Mesenteric fat pad (tissue), 1 donor: Measurements from ENCODE around the gene DIPK1B. TPM values are rescaled to one million over a fixed set of nuclear protein-coding genes. Genes with fewer than 3 reads are reported as not detected.

ENCODE experiments used
- DNase-seq: peaks from one replicate; pipeline ENCODE4 v3.0.0-alpha.2; 2020; ENCODE audit warnings: low spot score
- total RNA-seq: library from RNA; stranded (reverse); fragmentation: NEBNext Ultra II Directional; extraction: Animal tissue kit (Norgen Biotek cat#: 25700); gene quantifications from one replicate; pipeline ENCODE4 v1.2.1, GENCODE V29; 2021
- donor health status: DM: yes; HTN: yes; CAD: no.

The DIPK1B gene
- total RNA-seq, 1 donor from 2014 or later, result 3.9 TPM

DNA sequence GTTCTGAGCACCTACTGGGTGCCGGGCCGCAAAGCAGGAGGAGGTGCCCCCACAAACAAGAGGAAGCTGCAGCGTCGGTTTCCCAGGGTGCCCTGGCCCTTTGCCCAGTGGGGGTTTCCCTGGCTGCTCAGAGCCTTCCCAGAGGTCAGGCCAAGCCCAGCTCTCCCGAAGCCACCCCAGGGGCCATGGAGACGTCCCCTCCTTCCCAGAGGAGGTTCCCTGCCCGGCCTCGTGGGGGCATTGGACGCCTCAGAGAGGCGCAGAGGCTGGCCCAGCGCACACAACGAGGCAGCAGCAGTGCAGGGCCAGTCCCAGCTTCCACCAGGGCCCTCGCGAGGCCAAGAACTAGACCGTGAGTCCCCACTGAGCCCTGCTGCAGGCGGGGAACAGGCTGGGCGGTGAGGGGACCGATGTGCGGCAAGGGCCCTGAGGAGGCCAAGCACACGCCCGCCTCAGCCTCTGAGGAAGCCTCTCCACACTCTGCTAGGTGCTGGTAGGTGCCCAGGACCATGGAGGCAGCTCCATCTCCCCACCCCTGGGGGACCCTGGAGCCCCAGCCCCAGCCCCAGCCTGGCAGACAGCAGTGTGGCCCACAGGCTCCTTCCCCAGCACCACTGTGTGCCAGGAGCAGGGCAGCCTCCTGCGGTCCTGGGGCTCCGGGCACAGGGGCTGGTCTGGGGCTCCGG lies 7.0 kb downstream of the DIPK1B start:
- no peak for DNase-seq

DNA sequence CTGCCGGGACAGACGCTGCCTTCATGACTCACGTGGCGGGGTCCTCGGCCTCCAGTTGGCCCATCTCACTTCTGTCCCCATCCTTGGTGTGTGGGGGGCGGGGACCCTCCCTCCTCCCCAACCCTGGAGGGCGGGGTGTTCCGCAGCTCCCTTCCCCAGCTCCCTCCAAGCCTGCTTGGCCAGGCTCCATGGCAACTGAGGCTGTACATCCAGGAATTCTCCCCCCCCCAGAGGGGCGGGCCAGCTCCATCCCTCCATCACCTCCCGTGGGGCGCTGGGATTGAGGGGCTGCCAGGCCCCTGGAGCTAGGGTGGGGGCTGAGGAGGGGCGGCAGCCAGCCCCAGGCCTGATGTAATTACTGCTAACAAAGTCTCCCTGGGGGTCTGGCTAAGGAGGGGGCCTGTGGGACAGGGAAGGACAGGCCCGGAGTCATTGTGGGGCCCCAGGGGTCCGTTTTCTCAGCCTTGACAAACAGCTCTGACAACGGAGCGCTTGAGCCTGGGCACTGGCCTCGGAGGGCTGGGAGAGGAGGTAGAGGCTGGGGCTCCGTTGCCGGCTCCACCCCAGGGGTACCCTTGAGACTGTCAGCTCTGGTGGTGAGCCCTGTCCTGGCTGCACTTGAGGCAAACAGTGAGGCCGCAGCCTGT lies 8.0 kb downstream of the DIPK1B start:
- DNase-seq, result no peak

DNA sequence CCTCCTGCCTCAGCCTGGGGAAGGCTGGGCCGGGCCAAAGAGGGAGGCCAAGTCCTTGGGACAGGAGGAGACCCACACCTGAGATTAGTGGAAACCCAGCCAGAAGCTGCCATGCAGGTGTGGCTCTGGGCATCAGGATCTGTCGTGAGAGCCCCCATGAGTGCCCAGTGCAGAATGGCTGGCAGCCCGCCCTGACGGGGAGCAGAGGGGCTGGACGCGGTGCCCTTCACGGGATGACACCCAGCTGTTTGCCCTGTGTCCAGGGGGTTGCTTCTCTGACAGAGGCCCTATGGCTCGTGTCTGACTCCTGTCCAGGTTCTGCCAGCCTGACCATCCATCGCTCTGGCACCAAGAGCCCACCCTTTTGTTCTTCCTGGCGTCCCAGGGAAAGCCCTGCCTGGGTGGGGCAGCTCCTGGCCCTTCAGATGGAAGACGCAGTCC lies 8.5 kb downstream of the DIPK1B start:
- no peak for DNase-seq

DNA sequence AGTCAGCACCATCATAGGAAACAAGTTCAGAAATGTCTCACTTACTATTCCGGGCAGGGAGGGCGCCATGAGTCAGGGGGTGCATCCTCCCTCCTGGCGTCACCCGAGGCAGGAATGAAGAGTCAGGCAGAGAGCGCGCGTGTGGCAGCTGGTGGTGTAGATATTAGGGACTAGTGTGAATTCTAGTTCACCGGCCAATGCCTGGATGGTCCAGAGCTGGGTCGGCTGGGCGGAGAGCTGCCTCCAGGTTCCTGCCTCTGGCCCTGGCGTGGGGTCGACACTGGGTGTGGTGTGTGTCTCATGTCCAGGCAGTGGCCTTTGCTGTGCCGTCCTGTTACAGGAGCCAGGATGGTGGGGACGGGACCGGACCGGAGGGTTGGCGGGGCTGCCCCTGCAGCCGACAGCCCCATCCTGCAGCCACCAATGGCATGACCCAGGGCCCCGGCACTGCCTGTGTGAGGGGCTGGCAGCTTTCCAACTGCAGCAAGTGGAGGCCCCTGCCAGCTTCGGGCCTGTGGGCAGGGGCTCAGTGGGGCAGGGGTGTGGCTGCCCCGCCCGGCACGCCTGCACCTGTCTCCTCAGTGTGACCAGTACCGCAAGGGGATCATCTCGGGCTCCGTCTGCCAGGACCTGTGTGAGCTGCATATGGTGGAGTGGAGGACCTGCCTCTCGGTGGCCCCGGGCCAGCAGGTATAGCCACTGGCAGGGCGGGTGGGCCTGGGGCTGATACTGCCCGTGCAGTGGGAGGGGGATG lies 9.1 kb downstream of the DIPK1B start:
- no peak for DNase-seq

DNA sequence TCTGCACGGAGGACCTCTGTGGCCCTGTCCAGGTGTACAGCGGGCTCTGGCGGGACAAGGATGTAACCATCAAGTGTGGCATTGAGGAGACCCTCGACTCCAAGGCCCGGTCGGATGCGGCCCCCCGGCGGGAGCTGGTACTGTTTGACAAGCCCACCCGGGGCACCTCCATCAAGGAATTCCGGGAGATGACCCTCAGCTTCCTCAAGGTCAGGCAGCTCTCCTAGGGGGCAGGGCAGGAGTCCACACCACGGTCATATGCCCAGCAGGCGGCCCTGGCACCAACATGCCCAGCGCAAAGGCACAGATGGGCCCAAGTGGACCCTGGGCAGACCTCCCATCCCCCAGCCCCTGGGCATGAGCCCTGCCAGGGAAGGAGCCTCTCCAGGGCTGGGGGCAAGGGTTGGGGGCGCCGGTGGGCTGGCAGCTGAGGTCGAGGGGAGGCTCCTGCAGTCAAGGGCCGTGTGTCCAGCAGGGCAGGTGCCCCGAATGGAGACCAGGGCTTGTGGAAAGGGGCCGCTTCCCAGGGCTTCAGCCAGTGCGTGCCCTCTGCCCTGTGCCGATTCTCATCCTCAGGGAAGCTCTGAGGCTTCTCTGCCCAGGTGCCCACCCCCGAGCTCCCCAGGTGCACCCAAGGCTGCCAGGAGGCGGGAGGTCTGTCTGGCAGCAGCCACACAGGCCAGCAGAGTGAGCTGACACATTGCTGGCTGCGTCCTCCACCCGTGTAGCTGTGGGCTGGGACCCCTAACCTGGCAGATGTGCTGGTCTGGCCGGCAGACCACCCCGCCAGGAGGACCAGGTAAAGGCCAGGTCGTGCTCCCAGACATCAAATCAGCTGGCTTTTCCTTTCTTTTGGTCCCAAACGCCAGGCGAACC lies 10.0 kb downstream of the DIPK1B start:
- no peak for DNase-seq

DNA sequence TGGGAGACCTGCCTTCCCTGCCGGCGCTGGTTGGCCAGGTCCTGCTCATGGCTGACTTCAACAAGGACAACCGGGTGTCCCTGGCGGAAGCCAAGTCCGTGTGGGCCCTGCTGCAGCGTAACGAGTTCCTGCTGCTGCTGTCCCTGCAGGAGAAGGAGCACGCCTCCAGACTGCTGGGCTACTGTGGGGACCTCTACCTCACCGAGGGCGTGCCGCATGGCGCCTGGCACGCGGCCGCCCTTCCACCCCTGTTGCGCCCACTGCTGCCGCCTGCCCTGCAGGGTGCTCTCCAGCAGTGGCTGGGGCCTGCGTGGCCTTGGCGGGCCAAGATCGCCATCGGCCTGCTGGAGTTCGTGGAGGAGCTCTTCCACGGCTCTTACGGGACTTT lies 10.6 kb downstream of the DIPK1B start:
- DNase-seq, result no peak

DNA sequence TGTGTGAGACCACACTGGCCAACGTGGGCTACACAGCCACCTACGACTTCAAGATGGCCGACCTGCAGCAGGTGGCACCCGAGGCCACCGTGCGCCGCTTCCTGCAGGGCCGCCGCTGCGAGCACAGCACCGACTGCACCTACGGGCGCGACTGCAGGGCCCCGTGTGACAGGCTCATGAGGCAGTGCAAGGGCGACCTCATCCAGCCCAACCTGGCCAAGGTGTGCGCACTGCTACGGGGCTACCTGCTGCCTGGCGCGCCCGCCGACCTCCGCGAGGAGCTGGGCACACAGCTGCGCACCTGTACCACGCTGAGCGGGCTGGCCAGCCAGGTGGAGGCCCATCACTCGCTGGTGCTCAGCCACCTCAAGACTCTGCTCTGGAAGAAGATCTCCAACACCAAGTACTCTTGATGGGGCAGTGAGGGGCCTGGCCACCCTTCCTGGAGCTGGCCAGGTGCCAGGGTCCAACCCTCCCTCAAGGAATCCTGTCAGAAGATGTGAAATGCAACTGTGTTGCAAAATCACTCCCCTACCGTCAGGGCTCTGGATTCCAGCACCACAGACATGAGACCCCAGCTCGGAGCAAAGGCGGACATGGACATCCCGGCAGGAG lies 11.1 kb downstream of the DIPK1B start:
- DNase-seq, result no peak

DNA sequence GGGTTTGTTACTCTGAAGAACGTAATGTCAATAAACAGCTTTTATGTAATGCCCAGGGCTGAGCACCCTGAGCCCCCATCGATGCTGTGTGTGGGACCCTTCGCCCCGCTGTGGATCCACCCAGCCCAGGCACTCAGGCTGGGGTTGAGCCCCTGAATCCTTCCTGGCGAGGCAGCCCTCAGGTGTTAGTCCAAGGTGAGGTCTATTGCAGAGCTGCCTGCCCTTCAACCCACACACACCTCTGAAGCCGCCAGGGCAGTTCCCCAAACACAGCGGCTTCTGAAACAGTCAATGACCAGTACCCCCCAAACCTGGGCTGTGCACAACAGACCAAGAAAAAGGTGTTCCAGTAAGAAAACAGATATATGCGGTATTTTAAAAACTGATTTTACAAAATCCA lies 11.6 kb downstream of the DIPK1B start:
- no peak for DNase-seq

DNA sequence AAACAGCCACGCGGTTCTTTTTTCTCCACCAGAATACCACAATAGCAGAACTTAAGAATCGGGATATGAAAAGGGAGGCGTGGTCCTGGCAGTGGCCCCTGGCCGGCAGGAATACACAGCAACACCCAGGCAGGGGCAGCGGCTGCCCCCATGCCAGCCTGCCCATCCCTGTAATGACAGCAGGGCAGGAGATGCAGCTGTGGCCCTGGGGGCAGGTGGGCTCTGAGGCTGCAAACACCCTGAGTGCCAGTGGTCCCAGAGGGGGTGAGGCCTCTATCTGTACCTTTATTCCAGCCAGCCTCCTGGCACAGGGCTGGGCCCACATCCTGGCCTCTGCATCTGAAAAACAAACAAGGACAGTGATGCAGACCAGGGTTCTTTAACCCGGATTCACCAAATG lies 12.4 kb downstream of the DIPK1B start:
- no peak for DNase-seq

DNA sequence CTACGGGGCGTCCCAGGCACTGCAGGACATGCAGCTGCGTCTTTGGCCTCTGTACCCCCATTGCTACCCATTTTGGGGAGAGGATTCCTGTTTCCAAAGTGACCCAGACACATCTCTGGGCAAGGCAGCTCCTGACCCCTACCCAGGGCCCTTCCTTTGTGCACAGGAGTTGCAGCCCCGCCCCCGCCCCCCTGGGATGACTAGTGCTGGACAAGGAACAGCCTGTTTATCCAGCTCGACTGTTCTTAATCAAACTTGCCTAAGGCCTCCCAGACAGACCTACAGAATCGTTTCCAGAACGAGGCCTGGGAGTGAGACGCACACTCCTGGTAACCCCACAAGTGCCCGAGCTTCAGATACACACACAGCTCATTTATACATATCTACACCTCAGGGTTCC lies 13.2 kb downstream of the DIPK1B start:
- DNase-seq, result no peak

DNA sequence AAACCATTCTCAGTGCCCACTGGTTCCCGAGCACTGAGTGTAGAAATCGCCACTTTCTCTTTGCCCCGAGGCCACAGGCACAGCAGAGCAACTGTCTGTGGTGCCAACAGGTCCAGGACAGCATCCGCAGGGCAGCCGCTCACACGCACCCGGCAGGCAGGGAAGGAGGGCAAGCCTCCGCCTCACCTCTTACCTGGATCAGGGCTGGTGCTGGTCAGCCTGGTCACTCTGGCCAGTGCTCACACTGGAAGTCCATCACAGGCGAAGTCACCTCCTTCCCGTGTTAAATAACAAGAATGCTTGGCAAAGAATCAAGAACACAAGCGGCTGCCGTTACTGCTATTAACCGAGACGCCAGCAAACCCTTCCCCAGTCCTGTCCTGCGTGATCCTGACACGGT lies 13.7 kb downstream of the DIPK1B start:
- no peak for DNase-seq

DNA sequence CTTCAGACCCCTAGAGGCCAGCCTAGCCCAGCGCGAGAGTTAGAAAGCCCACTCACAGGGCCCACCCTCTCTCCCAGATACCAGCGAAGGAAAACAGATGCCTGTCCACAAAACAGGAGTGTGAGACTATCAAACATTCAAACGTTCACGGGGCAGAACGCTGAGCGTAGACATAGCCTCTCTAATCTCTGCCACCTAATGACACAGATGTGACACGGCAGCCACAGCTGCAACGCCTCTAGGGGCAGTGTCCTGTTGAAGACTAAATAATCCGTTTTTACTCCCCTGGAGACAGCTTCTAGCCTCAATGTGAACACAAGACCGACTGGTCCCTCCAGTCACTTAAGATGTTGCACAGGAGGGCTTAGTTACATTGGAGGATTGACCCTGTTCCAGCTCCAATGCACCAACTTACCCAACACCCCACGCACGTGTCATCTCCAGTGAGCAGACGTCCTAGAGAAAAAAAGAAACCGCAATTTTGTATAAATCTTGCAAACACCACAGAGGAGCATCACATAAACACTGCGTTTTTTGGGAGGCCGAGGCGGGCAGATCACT lies 14.3 kb downstream of the DIPK1B start:
- DNase-seq, result no peak

DNA sequence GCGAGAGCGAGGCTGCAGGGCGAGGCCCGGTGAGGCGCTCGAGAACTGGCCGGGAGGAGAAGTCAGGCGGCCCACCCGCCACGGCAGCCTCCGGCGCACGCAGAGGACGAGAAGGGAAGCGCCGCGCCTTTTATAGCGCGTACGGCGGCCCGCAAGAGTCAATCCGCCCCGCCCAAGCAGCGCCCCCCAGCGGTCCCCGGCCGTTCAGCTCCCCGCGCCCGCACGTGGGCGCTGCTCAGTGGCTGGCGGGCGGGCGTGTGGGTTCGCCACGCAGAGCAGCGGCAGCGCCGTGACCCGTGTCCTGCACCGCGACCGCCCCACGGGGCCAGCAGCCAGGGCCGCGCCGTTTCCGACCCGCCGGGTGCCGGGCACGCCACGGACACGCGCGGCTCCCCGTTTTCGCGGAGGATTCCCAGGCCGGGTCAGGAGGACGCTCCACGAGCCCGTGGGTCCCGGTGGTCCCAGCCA lies 15.7 kb downstream of the DIPK1B start:
- peak; percentile 99 for DNase-seq

DNA sequence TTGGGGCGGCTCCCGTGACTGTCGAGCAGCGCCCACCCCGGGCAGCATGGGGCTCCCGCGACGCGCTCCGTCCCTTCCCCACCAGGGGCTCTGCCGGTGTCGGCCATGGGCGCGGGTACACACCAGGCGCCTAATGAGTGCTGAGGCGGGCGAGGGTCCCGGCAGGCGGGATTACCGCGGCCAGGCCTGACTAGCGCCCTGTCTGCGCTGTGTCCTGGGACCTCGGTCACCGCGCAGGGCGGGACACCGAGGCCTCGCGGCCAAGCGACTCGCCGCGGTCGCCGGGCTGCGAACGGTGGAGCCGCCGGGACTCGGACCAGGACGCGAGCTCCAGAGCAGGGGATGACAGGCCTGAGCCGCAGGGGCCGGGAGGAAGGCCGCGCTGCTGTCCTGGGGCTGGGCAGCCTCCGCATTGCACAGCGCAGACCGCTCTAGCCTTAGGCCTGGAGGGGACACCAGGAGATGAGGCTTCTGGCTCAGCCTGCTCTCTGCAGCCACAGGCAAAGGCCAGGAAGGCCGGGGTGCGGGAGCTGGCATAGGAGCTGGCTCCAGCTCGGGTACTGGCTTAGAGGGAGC lies 16.3 kb downstream of the DIPK1B start:
- no peak for DNase-seq

DNA sequence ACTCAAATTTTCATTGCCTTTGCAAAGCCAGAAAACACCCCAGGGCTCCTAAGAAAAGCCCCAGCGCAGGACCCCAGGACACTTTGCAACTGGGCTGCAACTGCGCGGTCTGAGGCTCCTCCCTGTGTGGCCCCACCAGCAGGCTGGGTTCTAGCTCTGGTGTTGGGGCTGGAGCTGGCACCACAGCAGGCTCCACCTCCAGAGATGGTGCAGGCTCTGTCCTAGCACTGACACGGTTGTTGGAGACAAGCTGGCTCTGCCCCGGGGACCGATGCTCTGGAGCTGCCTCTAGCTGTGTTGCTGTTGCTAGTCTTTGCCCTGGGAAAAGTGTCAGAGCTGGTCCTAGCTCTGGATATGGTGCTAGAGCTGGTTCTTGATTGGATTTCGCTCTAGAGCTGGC lies 16.8 kb downstream of the DIPK1B start:
- DNase-seq, result no peak

DNA sequence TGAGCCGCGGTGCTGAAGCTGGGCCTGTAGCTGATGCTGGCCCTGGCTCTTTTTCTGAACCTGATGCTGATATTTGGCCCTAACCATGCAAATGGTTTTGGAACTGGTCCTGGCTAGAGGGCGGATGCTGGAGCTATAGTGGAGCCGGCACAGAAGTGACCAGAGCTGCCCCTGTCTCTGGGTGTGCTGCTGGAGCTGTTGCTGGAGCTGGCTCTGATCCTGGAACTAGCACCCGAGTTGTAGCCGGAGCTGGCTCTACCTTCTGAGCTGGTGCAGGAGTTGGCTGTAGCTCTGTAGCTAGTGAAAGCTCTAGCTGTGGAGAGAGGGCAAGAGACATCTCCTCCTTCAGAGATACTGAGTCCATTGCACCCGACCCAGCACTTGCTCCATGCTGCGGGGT lies 17.6 kb downstream of the DIPK1B start:
- DNase-seq, result no peak

DNA sequence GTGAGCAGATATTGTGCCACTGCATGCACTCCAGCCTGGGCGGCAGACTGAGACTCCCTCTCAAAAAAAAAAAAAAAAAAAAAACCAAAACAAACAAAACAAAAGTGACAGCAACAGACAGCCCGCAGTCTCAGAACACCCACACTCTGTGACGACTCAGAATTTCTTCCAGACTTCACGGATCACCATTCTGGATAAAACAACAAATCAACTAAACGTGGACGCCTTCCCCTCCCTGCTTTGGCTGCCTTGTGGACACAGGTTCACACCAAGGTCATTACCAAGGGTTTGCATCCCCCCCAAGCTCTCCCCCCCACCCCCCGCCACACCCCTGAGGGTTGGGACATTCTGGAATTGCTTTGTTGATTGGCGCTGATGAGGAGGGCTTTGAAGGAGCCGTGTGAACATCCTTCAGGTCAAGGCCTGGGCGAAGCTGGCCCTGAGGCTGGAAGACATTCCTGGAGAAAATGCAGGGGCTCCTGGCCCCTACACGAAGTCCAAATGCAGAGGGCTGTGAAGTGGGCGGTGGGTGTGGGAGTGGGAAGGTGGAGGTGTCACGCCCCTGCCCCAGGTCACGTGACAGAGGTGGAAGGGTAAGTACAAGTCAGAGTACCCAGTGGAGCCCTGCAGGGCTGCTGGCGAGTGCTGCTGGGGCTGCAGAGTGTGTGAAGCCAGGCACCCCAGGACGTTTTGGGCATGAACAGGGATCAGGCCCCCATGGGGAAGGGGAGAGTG lies 20.2 kb downstream of the DIPK1B start:
- no peak for DNase-seq

DNA sequence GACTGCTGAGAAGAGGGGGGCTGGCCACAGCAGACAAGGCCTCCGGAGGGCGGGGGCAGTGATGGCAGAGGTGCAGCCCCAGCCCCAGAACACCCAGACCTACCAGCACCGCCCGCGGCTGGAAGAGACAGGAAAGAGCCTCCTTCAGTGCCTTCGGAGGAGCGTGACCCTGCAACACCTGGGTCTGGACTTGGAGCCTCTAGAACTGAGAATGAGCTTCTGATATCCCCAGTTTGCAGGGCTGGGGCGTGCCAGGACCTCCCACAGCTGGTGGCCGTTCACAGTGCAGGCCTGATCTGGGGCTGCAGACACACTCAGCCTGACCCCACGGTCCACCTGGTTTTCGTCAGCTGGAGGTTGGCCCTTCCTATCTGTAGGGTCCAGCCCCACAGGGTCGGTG lies 21.2 kb downstream of the DIPK1B start:
- no peak for DNase-seq

DNA sequence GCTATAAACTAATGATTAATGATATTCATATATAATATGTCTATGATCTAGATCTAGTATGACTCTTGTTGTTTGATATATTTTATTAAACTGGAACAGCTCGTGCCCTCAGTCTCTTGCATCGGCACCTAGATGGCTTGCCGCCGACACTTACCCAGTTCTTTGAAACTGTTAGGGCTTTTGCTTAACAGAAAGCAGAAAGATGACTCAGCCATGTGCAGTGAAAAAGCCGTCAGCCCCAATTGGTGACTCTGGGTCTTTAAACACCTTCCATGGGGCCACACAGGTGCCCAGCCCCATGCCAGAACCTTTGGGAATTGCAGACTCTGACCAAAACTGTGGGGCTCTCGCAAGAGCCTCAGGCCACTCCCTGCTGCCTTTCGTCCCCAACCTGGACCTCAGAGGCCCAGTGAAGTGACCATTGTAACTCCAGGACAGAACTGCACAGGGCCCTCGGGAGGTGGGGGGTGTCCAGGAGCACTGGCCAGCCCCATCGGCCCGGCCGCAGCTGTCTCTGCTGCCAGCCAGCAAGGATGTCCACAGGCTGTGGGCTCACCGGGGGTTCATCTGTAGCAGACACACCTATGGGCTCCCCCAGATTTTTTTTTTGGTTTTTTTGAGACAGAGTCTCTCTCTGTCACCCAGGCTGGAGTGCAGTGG lies 22.6 kb downstream of the DIPK1B start:
- DNase-seq, result no peak
